Measurements from ENCODE around the gene ZBTB22. TPM values are rescaled to one million over a fixed set of nuclear protein-coding genes. Genes with fewer than 3 reads are reported as not detected.

The ZBTB22 gene
- total RNA-seq, 5 donors from 2014 or later (not counting 1 experiment from before 2014, with no cell fraction given), result 17.6 to 32.0 (median 26.3) TPM

- ATAC-seq (replicated peaks in 1 of 4) (no peak), DNase-seq (no peak)
- Histone ChIP-seq H3K4me1 (ENCODE audit: control insufficient read depth in 1 of 2, extremely low read depth in 1 of 2, insufficient read depth in 2 of 2, low read length in 2 of 2) (peaks cover 41 to 67% of the 10 kb centered on the region in 2 experiments), H3K27me3 (replicated peaks in 1 of 2; ENCODE audit: control insufficient read depth in 2 of 2, extremely low read depth in 1 of 2, insufficient read depth in 2 of 2, low read length in 1 of 2) (no peaks in the 10 kb centered on the region), H3K27ac (ENCODE audit: low read length) (peak overlapping the region; percentile 87), H3K9me3 (no peaks in the 10 kb centered on the region), H3K4me3 (ENCODE audit: control insufficient read depth in 1 of 2, extremely low read depth in 1 of 2, low read length in 1 of 2) (peak overlapping the region; percentile 35 to 97), H3K36me3 (ENCODE audit: control insufficient read depth in 2 of 2, extremely low read depth in 1 of 2, insufficient read depth in 1 of 2, low read length in 1 of 2) (peaks cover 12 to 36% of the 10 kb centered on the region in 2 donors)
- ChIA-PET POLR2A (interaction anchor here in 1 of 2 donors (0.6 kb wide), 1 partner anchor 1363 kb away, joined by 3 read pairs; no protein-coding TSS in a partner anchor), CTCF (no interaction called here)
- Mint-ChIP-seq H3K4me3 (peak overlapping the region; percentile 77 to 100 (median 99)), H3K27me3 (no peaks in the 10 kb centered on the region), H3K27ac (peak overlapping the region; percentile 78 to 82), H3K9me3 (no peaks in the 10 kb centered on the region), H3K4me1 (peaks cover 67 to 76% (median 71%) of the 10 kb centered on the region in 3 donors), H3K36me3 (peaks cover 32% of the 10 kb centered on the region)
- 89% methylated on average over 8 of the region's 9 CpGs for WGBS (ENCODE audit: insufficient coverage)
Observed at GRCh38 chr6:33321227-33321626, 3.7 kb upstream of the ZBTB22 start.

GRCh38 chr6:33320315-33321181 is 3.0 kb upstream of the ZBTB22 start:
- ChIA-PET CTCF (no interaction called here), POLR2A (interaction anchor here in 1 of 2 donors (0.6 kb wide), 1 partner anchor 1362 kb away, joined by 3 read pairs; no protein-coding TSS in a partner anchor)
- H3K9me3 Mint-ChIP-seq, result no peaks in the 10 kb centered on the region

GRCh38 chr6:33319939-33320314 is 2.4 kb upstream of the ZBTB22 start:
- Histone ChIP-seq H3K9me3 (no peaks in the 10 kb centered on the region), H3K4me1 (ENCODE audit: control insufficient read depth in 1 of 2, extremely low read depth in 1 of 2, insufficient read depth in 2 of 2, low read length in 2 of 2) (peaks cover 42 to 80% of the 10 kb centered on the region in 2 experiments), H3K27me3 (replicated peaks in 1 of 2; ENCODE audit: control insufficient read depth in 2 of 2, extremely low read depth in 1 of 2, insufficient read depth in 2 of 2, low read length in 1 of 2) (no peaks in the 10 kb centered on the region), H3K4me3 (ENCODE audit: control insufficient read depth in 1 of 2, extremely low read depth in 1 of 2, low read length in 1 of 2) (no peak overlapping the region), H3K36me3 (ENCODE audit: control insufficient read depth in 2 of 2, extremely low read depth in 1 of 2, insufficient read depth in 1 of 2, low read length in 1 of 2) (peaks cover 12 to 39% of the 10 kb centered on the region in 2 donors), H3K27ac (ENCODE audit: low read length) (peak overlapping the region; percentile 15)
- Mint-ChIP-seq H3K4me1 (peaks cover 80 to 86% (median 80%) of the 10 kb centered on the region in 3 donors), H3K36me3 (peaks cover 32% of the 10 kb centered on the region), H3K9me3 (no peaks in the 10 kb centered on the region), H3K27me3 (no peaks in the 10 kb centered on the region), H3K4me3 (peak overlapping the region; percentile 31 to 100 (median 58)), H3K27ac (peak overlapping the region; percentile 75 to 82)
- ChIA-PET CTCF (no interaction called here), POLR2A (no interaction called here)
- DNase-seq (no peak), ATAC-seq (replicated peaks in 1 of 4) (no peak)
- 82% methylated on average over 3 of the region's 3 CpGs for whole genome bisulfite sequencing (ENCODE audit: insufficient coverage)

More at GRCh38 chr6:33320315-33321181, 3.0 kb upstream of the ZBTB22 start:
- Histone ChIP-seq H3K27me3 (replicated peaks in 1 of 2; ENCODE audit: control insufficient read depth in 2 of 2, extremely low read depth in 1 of 2, insufficient read depth in 2 of 2, low read length in 1 of 2) (no peaks in the 10 kb centered on the region), H3K36me3 (ENCODE audit: control insufficient read depth in 2 of 2, extremely low read depth in 1 of 2, insufficient read depth in 1 of 2, low read length in 1 of 2) (peaks cover 12 to 39% of the 10 kb centered on the region in 2 donors), H3K27ac (ENCODE audit: low read length) (peak overlapping the region; percentile 15), H3K4me3 (ENCODE audit: control insufficient read depth in 1 of 2, extremely low read depth in 1 of 2, low read length in 1 of 2) (peak overlapping the region in 1 of 2 donors; percentile 35), H3K9me3 (no peaks in the 10 kb centered on the region), H3K4me1 (ENCODE audit: control insufficient read depth in 1 of 2, extremely low read depth in 1 of 2, insufficient read depth in 2 of 2, low read length in 2 of 2) (peaks cover 41 to 74% of the 10 kb centered on the region in 2 experiments)
- ATAC-seq (replicated peaks in 1 of 4) (no peak), DNase-seq (no peak)
- Mint-ChIP-seq H3K4me3 (peak overlapping the region; percentile 77 to 100 (median 99)), H3K4me1 (peaks cover 74 to 80% (median 78%) of the 10 kb centered on the region in 3 donors), H3K36me3 (peaks cover 32% of the 10 kb centered on the region), H3K27me3 (no peaks in the 10 kb centered on the region), H3K27ac (peak overlapping the region; percentile 78 to 82)
- WGBS (ENCODE audit: insufficient coverage), result 93% methylated on average over 28 of the region's 32 CpGs

GRCh38 chr6:33318426-33319073 is 1.0 kb upstream of the ZBTB22 start:
- peaks cover 79 to 89% (median 81%) of the 10 kb centered on the region in 3 donors for H3K4me1 Mint-ChIP-seq
- H3K9me3 Mint-ChIP-seq, result no peaks in the 10 kb centered on the region
- peaks cover 32% of the 10 kb centered on the region for H3K36me3 Mint-ChIP-seq
- CTCF ChIA-PET, result interaction anchor here (0.5 to 2.7 kb wide), 10 partner anchors 19 to 480 kb away, joined by 3 to 40 read pairs (median 4); partner anchors contain the start of genes PFDN6 (in 1 of the 2), TAP2 (in 1 of the 2), UQCC2 (in 1 of the 2) and WDR46 (in 1 of the 2)
- peaks cover 39 to 80% of the 10 kb centered on the region in 2 experiments for H3K4me1 ChIP-seq (ENCODE audit: control insufficient read depth in 1 of 2, extremely low read depth in 1 of 2, insufficient read depth in 2 of 2, low read length in 2 of 2)
- no peak for DNase-seq
- H3K27me3 ChIP-seq (replicated peaks in 1 of 2; ENCODE audit: control insufficient read depth in 2 of 2, extremely low read depth in 1 of 2, insufficient read depth in 2 of 2, low read length in 1 of 2), result no peaks in the 10 kb centered on the region
- H3K4me3 Mint-ChIP-seq, result peak overlapping the region; percentile 98 to 100 (median 98)
- H3K36me3 ChIP-seq (ENCODE audit: control insufficient read depth in 2 of 2, extremely low read depth in 1 of 2, insufficient read depth in 1 of 2, low read length in 1 of 2), result peaks cover 12 to 39% of the 10 kb centered on the region in 2 donors
- H3K27me3 Mint-ChIP-seq, result no peaks in the 10 kb centered on the region
- H3K27ac ChIP-seq (ENCODE audit: low read length), result peak overlapping the region; percentile 85
- H3K27ac Mint-ChIP-seq, result peak overlapping the region; percentile 99
- WGBS (ENCODE audit: insufficient coverage), result 94% methylated on average over 2 of the region's 8 CpGs
- no peaks in the 10 kb centered on the region for H3K9me3 ChIP-seq
- POLR2A ChIA-PET, result interaction anchor here (0.5 to 1.6 kb wide), 11 partner anchors 10 to 918 kb away, joined by 3 to 7 read pairs (median 4); partner anchors contain the start of genes B3GALT4 (in 1 of the 2) and HMGA1 (in 1 of the 2)
- H3K4me3 ChIP-seq (ENCODE audit: control insufficient read depth in 1 of 2, extremely low read depth in 1 of 2, low read length in 1 of 2), result peak overlapping the region; percentile 93 to 97
- no peak for ATAC-seq (replicated peaks in 1 of 4)

GRCh38 chr6:33317419-33317668 is 200 bp downstream of the ZBTB22 start:
- CTCF ChIA-PET, result interaction anchor here in 1 of 2 donors (0.6 to 2.7 kb wide), 10 partner anchors 10 to 1365 kb away, joined by 3 to 40 read pairs (median 4); partner anchors contain the start of genes PFDN6, RPS18, TAP2 and VPS52
- Mint-ChIP-seq H3K4me1 (peaks cover 76 to 85% (median 80%) of the 10 kb centered on the region in 3 donors), H3K9me3 (no peaks in the 10 kb centered on the region), H3K27ac (peak overlapping the region; percentile 61 to 97), H3K27me3 (no peaks in the 10 kb centered on the region), H3K36me3 (peaks cover 33% of the 10 kb centered on the region), H3K4me3 (peak overlapping the region; percentile 69 to 100 (median 98))
- peaks cover 12 to 39% of the 10 kb centered on the region in 2 donors for H3K36me3 ChIP-seq (ENCODE audit: control insufficient read depth in 2 of 2, extremely low read depth in 1 of 2, insufficient read depth in 1 of 2, low read length in 1 of 2)
- H3K4me1 ChIP-seq (ENCODE audit: control insufficient read depth in 1 of 2, extremely low read depth in 1 of 2, insufficient read depth in 2 of 2, low read length in 2 of 2), result peaks cover 40 to 80% of the 10 kb centered on the region in 2 experiments
- H3K4me3 ChIP-seq (ENCODE audit: control insufficient read depth in 1 of 2, extremely low read depth in 1 of 2, low read length in 1 of 2), result peak overlapping the region in 1 of 2 donors; percentile 93
- ATAC-seq (replicated peaks in 1 of 4), result peak in 2 of 4 experiments; percentile 0
- peak in 1 of 35 experiments; percentile 61 for DNase-seq
- H3K9me3 ChIP-seq, result no peaks in the 10 kb centered on the region
- peak overlapping the region; percentile 67 for H3K27ac ChIP-seq (ENCODE audit: low read length)
- POLR2A ChIA-PET, result interaction anchor here (0.5 to 1.6 kb wide), 9 partner anchors 10 to 346 kb away, joined by 3 to 7 read pairs (median 3); partner anchors contain the start of genes B3GALT4 (in 1 of the 2) and RGL2 (in 1 of the 2)
- no peaks in the 10 kb centered on the region for H3K27me3 ChIP-seq (replicated peaks in 1 of 2; ENCODE audit: control insufficient read depth in 2 of 2, extremely low read depth in 1 of 2, insufficient read depth in 2 of 2, low read length in 1 of 2)
- 0% methylated on average over 3 of the region's 27 CpGs for WGBS (ENCODE audit: insufficient coverage)
